ELF-1 (cell line): ENCODE data around the gene PNPLA5.

Experiments used
- DNase-seq: peaks from one replicate; pipeline ENCODE4 v3.0.0-alpha.2; 2016; ENCODE audit warnings: low read depth, low spot score

The PNPLA5 gene

GRCh38 chr22:43839781-43840180 is 52.0 kb downstream of the PNPLA5 start:
- DNase-seq = no peak

DNA sequence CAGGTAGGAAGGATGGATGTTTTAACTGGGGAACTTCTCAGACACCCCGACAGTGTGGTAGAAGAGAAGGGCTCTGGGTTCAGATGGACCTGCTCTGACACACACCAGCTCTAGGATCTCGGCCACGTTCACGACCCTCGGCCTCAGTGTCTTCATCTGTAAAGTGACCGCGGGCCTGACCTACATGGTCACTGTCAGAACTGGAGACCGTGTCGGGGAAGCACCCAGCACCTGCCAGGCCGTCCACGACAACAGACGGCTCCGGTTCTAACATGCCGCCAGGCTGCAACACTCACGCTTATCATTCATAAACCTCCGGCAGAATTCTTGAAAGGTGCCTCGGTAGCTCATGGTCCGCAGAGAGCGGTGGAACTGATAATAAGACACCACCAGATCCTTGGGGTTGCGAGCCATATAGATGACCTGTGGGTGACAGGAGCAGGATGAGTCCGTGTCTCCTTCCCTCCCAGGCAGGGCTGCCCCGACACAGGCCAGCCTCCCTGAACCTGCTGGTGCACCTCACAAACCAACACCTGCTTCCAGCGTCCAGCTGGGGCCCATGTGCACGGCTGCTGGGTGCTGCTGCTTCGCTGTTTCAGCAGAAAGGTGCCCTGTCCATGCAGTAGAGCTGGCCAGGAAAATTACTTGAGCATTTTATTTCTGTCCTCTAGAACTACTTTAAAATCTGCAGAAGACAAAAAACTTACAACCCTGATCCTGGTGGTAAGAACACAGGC is 53.1 kb downstream of the PNPLA5 start:
- no peak for DNase-seq

DNA sequence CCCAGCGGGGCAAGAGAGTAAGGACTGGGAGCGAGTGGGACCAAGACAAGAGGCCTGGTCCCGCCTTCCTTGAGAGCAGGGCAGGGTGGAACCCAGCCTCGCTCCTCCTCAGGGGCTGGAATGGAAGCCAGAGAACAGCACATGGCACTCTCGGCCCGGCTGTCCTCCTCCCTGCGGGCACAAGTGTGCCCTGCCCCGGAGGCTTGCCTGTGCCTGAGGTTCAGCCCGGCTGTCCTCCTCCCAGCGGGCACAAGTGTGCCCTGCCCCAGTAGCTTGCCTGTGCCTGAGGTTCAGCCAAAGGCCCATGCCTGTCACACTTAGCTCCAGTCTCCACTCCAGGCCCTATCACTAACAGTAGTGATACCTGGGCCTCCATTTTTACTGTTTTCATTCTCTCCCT is 53.7 kb downstream of the PNPLA5 start:
- DNase-seq = no peak

- no peak for DNase-seq
These were observed 54.1 kb downstream of the PNPLA5 start for GRCh38 chr22:43837666-43838065.

DNA sequence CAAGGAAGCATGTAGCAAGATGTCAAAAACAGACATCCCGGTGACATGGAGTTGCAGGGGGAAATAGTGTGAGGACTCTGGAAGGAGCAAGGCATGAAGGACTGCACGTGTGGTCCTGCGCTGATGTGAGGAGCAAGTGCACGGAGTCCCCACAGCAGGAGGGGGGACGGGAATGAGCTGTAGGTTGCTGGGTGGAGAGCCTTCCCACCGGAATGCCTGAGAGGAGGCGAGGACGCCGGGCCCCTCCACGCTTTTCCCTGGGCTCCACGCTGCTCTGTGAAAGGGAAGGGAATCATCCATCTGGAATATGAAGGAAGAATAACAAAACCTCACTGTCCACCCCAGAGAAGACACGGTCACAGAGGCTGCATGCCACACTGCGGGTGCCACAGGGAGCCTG is 56.1 kb downstream of the PNPLA5 start:
- no peak for DNase-seq

GRCh38 chr22:43835166-43835565 is 56.6 kb downstream of the PNPLA5 start:
- no peak for DNase-seq

DNA sequence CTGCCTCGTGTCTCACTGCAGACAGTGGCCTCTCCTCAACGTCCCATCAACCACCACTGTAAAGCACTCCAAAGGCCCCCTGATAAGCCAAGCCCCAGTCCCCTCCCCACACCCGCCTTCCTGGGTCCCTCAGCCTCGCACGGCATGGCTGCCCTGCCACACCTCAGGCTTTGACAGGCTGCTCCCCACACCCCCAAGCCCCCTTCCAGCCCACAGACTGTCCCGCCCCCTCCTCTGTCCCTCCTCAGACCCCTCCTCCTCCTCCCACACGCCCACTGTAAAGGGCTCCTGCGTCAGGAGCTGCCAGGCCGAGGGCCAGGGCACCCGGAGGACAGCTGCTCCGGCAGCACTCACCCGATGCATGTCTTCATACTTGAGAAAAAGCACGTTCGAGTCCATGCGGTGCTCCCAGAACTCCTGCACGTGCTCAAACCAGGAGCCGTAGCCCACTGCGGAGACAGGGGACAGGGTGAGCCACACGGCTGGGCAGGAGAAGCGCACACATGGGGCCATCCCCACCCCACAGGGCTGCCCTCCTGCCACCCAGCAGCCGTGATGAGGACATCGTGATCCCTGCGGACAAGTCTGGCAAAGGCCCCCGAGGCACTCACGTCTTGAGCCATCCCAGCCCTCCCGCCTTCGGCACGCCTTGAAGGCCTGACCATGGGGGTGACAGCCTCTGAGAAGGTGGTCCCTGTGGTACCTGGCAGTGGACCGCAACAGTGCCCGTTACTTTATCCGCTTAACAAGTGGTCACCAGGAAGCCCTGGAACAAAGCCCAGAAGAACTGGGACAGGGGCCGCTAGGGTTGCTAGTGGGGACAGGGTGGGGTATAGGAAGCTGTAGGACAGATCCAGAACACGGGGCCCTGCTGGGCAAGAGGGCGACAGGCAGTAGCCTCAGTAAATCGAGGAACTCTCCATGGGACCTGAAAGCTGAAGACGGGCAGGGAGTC is 58.2 kb downstream of the PNPLA5 start:
- DNase-seq = no peak

DNA sequence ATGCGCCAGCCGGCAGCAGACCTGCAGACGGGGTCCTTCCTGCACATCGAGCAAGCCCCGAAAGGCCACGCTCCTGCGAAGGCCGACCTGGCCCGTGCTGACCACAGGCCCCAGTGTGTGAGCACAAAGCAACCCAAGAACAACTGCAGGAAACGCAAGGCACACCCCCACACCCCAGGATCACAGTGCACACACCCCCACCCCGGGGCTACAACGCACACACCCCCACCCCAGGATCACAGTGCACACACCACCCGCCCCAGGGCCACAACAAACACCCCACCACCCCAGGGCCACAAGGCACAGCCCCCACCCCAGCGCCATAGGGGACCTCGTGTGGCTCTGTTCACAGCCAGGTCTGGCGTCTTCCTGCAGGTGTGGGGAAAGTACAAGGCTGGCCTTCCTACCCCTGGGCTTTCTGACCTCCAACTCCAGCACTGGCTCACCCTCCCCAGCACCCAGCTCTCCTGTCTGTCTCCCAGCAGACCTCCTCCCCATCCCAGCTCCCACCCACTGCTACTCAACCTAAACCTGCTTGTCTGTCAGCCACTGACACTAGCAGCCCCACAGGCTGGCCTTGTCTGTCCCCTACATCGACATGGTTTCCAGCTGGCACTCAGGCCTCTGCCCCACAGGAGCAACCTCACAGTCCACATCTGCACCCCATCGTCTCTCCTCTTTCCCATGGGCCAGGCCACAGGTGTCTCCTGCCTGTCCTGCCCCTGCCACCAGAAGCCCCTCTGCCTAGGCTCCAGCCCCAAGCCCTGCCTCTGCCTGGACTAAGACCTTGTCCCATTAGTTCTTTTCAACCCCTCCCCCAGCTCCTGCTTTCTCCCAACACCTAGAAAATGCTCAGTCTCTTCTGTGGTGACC is 59.2 kb downstream of the PNPLA5 start:
- DNase-seq = no peak

- no peak for DNase-seq
These were observed 60.0 kb downstream of the PNPLA5 start for GRCh38 chr22:43831561-43832392.

DNA sequence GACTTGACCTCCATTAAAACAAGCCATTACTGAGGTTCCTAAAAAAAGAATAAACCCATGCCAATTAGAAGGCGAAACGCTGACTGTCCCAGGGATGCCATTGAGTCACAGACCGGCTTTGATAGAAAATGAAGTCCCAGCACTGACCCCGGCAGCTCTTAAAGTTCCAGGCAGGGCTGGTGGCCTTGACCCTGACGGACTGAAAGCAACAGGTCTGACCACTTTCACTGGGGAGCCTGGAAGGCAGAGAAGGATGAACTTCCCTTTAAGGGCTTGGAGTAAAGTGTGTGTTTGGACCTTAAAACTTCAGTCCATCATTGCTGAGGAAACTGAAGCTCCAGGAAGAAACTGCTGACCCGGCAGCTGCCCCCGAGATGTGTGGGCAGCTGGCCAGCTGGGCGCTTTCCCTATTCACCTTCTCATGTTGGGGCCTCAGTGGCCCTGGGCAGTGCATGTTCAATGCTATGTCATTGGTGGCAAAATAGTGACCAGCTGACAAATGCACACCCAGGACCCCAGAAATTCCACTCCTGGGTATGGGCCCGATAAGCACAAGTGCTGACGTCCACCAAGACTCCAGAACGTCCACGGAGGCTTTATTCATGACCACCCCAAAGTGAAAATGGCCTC is 60.8 kb downstream of the PNPLA5 start:
- no peak for DNase-seq

DNA sequence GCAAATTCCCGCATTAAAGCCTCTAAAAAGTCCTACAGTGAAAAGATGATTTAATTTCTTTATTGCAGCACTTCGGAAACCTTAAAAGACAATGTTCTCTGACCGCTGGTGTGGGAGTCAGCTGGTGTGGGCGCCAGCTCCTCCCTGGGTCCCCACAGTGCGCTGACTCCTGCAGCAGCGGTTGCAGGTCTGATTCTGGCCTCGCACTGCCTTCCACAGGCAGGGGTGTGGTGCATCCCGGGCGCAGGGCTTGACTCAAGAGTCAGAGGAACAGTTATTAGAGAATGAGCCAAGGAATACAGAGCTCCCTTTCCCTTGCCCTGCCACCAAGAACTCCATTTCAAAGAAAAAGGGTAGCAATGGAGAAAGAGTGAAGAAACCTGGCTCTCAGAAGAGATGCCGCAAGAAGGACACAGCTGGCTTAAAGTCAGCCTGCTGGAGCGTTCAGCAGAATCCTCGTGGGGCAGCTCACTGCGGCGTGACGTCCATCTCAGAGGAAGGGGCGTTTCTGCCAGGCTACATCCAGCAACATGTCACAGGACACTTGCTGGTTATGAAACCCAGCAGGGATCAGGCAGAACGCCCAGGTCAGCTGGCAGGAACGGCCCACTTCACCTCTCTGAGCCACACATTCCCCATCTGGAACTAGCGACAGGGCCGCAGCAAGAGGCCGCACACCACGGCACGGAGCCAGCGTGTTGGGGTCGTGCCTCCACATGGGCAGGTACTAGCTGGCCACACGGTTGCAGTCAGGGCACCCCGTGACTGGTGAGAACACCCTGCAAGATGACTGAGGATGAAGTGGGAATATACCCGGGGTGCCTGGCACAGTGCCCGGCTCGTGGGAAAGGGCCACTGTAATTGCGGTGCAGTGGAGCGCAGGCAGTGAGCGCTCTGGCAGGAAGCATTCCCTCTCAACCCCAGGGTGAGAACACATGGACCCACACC is 61.6 kb downstream of the PNPLA5 start:
- no peak for DNase-seq
